ENCODE data around the gene TMEM126A. TPM values are rescaled to one million over a fixed set of nuclear protein-coding genes. Genes with fewer than 3 reads are reported as not detected.
"Not testable (repeated sequence)": the region's sequence is repeated elsewhere in the genome, so short reads cannot be mapped to it uniquely, and the experiment has no call there.

The TMEM126A gene
- total RNA-seq, 1 donor from 2014 or later: 35.1 TPM

GRCh38 chr11:85661972-85662664, 14.4 kb downstream of the TMEM126A start:
- no peak for DNase-seq

GRCh38 chr11:85663080-85663752, 15.4 kb downstream of the TMEM126A start:
- DNase-seq: peak; percentile 21

- DNase-seq: peak; percentile 70
Measured at GRCh38 chr11:85663753-85664614, 16.2 kb downstream of the TMEM126A start.

- peak; percentile 96 for DNase-seq
Measured at GRCh38 chr11:85664615-85665481, 17.1 kb downstream of the TMEM126A start, which contains the start of gene CREBZF. Gene CREBZF (minus strand): TSS chr11:85665129. CDS start chr11:85664875, 254 bp downstream.

GRCh38 chr11:85665733-85666132, 18.0 kb downstream of the TMEM126A start:
- no peak for DNase-seq

- DNase-seq: no peak
Measured at GRCh38 chr11:85666687-85667086, 18.9 kb downstream of the TMEM126A start.

GRCh38 chr11:85668157-85668556, 20.4 kb downstream of the TMEM126A start:
- no peak for DNase-seq

GRCh38 chr11:85670949-85671663, 23.3 kb downstream of the TMEM126A start:
- not testable (repeated sequence) for DNase-seq

- DNase-seq: no peak
Measured at GRCh38 chr11:85672105-85672902, 24.5 kb downstream of the TMEM126A start.

GRCh38 chr11:85673393-85673792, 25.6 kb downstream of the TMEM126A start:
- no peak for DNase-seq

- DNase-seq: no peak
Measured at GRCh38 chr11:85679576-85679975, 31.8 kb downstream of the TMEM126A start.

GRCh38 chr11:85680897-85681296, 33.1 kb downstream of the TMEM126A start:
- no peak for DNase-seq

GRCh38 chr11:85682330-85683305, 34.9 kb downstream of the TMEM126A start:
- peak; percentile 55 for DNase-seq

GRCh38 chr11:85685125-85685819, 37.5 kb downstream of the TMEM126A start:
- DNase-seq: no peak

GRCh38 chr11:85685820-85686459, 38.2 kb downstream of the TMEM126A start, which contains the start of gene CCDC89:
Gene CCDC89 (minus strand): TSS chr11:85686195. CDS start chr11:85686130, 65 bp downstream.
- DNase-seq: peak; percentile 48

- DNase-seq: peak; percentile 69
Measured at GRCh38 chr11:85694385-85694980, 46.7 kb downstream of the TMEM126A start.

GRCh38 chr11:85695546-85695945, 47.8 kb downstream of the TMEM126A start:
- no peak for DNase-seq

- DNase-seq: no peak
Measured at GRCh38 chr11:85697747-85698146, 50.0 kb downstream of the TMEM126A start.

All from dermis blood vessel endothelial cell (primary cell).